HG02571 (cell line): ENCODE measurements around the gene HPCAL4.

ENCODE experiments used
- ATAC-seq: cut with Tn5 transposase; IDR thresholded peaks from one replicate; pipeline ENCODE4 v1.9.1; 2021; ENCODE audit warnings: mild to moderate bottlenecking, moderate library complexity; ENCODE audit not compliant: unreplicated experiment

The HPCAL4 gene

GRCh38 chr1:39652554-39652953, 38.7 kb downstream of the HPCAL4 start:
- no peak for ATAC-seq

GRCh38 chr1:39652105-39652504, 39.1 kb downstream of the HPCAL4 start:
- no peak for ATAC-seq

GRCh38 chr1:39650431-39650830, 40.8 kb downstream of the HPCAL4 start:
- ATAC-seq, result no peak

- ATAC-seq, result no peak
These were observed 41.5 kb downstream of the HPCAL4 start for GRCh38 chr1:39649636-39650185.

GRCh38 chr1:39648496-39648895, 42.7 kb downstream of the HPCAL4 start:
- ATAC-seq, result no peak

GRCh38 chr1:39647247-39647646, 44.0 kb downstream of the HPCAL4 start:
- ATAC-seq, result no peak

- no peak for ATAC-seq
These were observed 44.8 kb downstream of the HPCAL4 start for GRCh38 chr1:39646232-39647081.

GRCh38 chr1:39645411-39646043, 45.7 kb downstream of the HPCAL4 start:
- ATAC-seq, result no peak

- no peak for ATAC-seq
These were observed 47.5 kb downstream of the HPCAL4 start for GRCh38 chr1:39643705-39644104.

- no peak for ATAC-seq
These were observed 48.4 kb downstream of the HPCAL4 start for GRCh38 chr1:39642796-39643195.

GRCh38 chr1:39640861-39641260, 50.4 kb downstream of the HPCAL4 start:
- ATAC-seq, result no peak

GRCh38 chr1:39639305-39640130, 51.7 kb downstream of the HPCAL4 start, which contains the start of gene HEYL:
TSS of gene HEYL (minus strand) at chr1:39639643. CDS start at chr1:39639625, 18 bp downstream.
- no peak for ATAC-seq

GRCh38 chr1:39638965-39639304, 52.3 kb downstream of the HPCAL4 start:
- no peak for ATAC-seq

- ATAC-seq, result no peak
These were observed 53.9 kb downstream of the HPCAL4 start for GRCh38 chr1:39637361-39637760.

- ATAC-seq, result no peak
These were observed 55.4 kb downstream of the HPCAL4 start for GRCh38 chr1:39635871-39636210.

- ATAC-seq, result no peak
These were observed 55.9 kb downstream of the HPCAL4 start for GRCh38 chr1:39635205-39635870.

GRCh38 chr1:39633422-39633821, 57.8 kb downstream of the HPCAL4 start:
- no peak for ATAC-seq

GRCh38 chr1:39632682-39633417, 58.4 kb downstream of the HPCAL4 start:
- no peak for ATAC-seq

- ATAC-seq, result no peak
These were observed 58.9 kb downstream of the HPCAL4 start for GRCh38 chr1:39632323-39632681.
